HFF-Myc (cell line): ENCODE data around the gene OR1F1.
"Not testable (repeated sequence)": the region's sequence is repeated elsewhere in the genome, so short reads cannot be mapped to it uniquely, and the experiment has no call there.

Experiments used
- DNase-seq: peaks from one replicate; pipeline ENCODE4 v3.0.0-alpha.2; 2011; ENCODE audit warnings: low read depth; ENCODE audit errors: extremely low read depth
- H3K4me3 ChIP-seq: replicated peaks from 2 replicates; pipeline ENCODE4 v1.5.1; 2011; ENCODE audit warnings: low read depth, mild to moderate bottlenecking, control low read depth, low read length
- TF ChIP-seq, protein P1 (sequence below): IDR thresholded peaks from 2 replicates; pipeline ENCODE4 v1.5.1; 2012; ENCODE audit warnings: mild to moderate bottlenecking, low read depth, low read length, control low read depth; ENCODE audit errors: missing control alignments

The OR1F1 gene

DNA sequence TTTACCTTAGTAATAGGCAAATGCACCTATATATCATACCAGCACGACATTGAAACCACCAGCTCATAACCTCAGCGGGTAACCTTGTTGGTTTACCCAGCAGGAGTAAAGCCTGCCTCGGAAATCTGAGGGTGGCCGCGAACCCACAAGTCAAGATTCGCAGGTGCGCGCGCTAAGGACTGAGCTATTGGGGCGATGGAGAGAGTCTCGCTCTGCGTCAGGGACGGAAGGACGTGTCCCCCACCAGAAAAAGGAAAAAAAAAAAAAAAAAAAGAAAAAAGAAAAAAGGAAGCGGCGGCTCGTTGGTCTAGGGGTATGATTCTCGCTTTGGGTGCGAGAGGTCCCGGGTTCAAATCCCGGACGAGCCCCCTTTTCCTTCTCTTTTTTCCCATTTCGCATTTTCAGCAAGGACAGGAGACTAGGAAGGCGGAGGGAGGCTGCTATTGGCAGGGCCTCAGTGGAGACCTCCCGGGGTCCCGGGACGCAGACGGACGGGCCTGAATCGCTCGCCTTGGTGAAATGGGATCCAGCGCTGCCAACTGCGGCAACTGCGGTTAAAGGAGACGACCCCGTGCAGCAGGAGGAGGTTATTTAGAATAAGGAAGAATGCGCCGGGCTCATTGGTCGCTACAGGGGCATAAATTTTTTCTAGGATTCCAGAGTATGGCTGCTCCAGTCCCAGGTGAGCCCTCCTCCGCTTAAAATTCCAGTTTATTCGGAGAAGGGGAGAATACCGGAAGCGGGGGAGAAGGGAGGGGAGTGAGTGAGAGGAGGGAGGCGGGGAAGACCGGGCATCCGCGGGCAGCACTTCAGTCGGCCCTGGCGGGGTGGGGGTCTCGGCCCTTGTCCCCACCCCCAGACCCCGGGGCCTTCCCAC lies at the start of gene OR1F1:
Gene OR1F1 (plus strand): TSS at position 407 of the 877 bp plus-strand sequence.
- peak within 1 kb of the TSS; percentile 57 for H3K4me3 ChIP-seq
- TF ChIP-seq, protein P1, sequence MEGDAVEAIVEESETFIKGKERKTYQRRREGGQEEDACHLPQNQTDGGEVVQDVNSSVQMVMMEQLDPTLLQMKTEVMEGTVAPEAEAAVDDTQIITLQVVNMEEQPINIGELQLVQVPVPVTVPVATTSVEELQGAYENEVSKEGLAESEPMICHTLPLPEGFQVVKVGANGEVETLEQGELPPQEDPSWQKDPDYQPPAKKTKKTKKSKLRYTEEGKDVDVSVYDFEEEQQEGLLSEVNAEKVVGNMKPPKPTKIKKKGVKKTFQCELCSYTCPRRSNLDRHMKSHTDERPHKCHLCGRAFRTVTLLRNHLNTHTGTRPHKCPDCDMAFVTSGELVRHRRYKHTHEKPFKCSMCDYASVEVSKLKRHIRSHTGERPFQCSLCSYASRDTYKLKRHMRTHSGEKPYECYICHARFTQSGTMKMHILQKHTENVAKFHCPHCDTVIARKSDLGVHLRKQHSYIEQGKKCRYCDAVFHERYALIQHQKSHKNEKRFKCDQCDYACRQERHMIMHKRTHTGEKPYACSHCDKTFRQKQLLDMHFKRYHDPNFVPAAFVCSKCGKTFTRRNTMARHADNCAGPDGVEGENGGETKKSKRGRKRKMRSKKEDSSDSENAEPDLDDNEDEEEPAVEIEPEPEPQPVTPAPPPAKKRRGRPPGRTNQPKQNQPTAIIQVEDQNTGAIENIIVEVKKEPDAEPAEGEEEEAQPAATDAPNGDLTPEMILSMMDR: no peak
- peak; percentile 68 for DNase-seq

DNA sequence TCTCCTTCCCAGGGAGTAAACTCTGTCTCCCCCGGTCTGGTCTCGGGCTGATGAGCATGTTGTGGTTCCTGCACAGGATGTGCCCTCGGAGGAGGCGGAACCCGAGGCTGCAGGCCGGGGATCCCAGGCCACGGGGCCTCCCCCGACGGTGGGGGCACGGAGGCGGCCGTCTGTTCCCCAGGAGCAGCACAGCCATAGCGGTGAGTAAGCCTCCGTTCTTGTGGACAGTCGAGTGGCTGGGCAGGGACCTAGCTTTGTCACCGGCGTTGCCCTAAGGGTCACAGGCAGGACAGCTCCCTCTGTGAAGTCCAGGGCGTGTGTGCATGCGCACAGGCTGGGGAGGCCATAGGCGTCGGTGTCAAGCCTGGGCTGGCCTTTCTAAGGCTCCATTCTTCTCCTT lies 49.7 kb upstream of the OR1F1 start:
- TF ChIP-seq, protein P1: no peak
- H3K4me3 ChIP-seq: no peak overlapping the region
- DNase-seq: no peak

DNA sequence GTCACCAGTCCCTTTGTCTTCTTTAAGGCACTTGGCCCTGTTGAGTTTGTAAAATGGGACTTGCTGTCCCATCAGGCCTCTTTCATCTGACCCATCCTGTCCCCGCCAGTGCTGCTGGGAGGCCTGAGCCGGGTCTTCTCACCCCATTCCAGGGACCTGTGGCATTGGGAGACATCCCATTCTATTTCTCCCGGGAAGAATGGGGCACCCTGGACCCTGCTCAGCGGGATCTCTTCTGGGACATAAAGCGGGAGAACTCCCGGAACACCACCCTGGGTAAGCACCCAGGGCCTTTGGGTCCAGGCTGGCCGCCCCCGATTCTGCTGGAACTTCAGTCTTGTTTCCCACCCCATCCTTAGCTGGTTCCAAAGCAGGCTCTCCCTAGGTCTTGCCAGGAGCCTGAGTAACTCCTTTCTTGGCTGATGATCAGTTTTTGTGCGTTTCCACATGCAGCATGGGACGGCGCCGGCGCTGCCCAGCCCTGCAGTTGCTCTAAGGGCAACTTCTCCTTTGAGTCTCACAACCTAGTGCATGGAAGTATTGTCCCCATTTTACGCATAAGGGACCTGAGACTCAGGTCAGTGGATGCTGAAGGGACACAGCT lies 49.1 kb upstream of the OR1F1 start:
- no peak for DNase-seq
- H3K4me3 ChIP-seq: no peak overlapping the region
- TF ChIP-seq, protein P1: no peak

DNA sequence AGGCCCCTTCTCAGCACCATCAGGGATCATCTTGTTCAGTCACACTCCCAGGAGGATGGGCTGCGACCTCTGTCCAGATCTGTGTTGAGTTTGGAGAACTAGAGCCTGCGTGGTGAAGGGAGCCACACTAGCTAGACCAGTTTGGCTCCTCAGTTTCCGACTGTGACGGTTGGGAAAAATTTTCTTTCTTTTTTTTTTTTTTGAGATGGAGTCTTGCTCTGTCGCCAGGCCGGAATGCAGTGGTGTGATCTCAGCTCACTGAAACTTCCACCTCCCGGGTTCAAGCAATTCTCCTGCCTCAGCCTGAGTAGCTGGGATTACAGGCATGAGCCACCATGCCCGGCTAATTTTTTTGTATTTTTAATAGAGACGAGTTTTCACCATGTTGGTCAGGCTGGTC lies 48.4 kb upstream of the OR1F1 start:
- not testable (repeated sequence) for H3K4me3 ChIP-seq, DNase-seq

DNA sequence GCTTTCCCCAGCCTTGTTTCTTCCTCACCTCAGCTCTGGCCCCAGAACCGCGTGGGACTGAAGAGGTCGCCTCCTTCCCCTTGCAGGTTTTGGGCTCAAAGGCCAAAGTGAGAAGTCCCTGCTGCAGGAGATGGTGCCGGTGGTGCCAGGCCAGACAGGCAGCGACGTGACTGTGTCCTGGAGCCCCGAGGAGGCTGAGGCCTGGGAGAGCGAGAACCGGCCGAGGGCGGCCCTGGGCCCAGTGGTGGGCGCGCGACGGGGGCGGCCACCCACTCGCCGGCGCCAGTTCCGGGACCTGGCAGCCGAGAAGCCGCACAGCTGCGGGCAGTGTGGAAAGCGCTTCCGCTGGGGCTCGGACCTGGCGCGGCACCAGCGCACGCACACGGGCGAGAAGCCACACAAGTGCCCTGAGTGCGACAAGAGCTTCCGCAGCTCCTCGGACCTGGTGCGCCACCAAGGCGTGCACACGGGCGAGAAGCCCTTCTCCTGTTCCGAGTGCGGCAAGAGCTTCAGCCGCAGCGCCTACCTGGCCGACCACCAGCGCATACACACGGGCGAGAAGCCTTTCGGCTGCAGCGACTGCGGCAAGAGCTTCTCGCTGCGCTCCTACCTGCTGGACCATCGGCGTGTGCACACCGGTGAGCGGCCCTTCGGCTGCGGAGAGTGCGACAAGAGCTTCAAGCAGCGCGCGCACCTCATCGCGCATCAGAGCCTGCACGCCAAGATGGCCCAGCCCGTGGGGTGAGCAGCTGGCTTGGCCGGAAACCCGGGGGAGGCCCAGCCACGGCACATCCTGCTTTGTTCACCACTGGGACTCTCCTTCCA lies 47.2 kb upstream of the OR1F1 start:
- no peak for DNase-seq
- H3K4me3 ChIP-seq: no peak overlapping the region
- TF ChIP-seq, protein P1: no peak

DNA sequence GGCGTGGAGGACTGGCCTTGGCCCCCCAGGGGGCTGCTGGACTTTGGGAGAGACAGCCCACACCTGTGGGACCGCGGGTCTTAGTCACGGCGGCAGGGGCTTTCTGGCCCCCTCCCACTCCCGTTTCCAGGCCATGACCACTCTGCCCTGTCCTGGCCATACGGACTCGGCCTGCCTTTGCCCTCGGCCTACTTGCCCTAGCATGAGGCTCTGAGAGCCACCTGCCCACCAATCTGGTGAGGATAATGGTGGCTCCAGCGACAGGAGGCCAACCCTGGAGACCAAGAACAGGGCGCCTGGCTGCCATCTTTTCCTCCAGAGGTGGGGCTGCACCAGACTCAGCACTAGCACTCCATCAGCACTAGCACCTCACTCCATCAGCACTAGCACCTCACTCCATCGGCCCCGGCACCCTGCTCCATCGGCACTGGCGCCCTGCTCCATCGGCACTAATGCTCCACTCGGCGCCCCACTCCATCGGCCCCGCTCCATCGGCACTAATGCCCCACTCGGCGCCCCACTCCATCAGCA lies 46.2 kb upstream of the OR1F1 start:
- no peak overlapping the region for H3K4me3 ChIP-seq
- DNase-seq: no peak
- TF ChIP-seq, protein P1: no peak

DNA sequence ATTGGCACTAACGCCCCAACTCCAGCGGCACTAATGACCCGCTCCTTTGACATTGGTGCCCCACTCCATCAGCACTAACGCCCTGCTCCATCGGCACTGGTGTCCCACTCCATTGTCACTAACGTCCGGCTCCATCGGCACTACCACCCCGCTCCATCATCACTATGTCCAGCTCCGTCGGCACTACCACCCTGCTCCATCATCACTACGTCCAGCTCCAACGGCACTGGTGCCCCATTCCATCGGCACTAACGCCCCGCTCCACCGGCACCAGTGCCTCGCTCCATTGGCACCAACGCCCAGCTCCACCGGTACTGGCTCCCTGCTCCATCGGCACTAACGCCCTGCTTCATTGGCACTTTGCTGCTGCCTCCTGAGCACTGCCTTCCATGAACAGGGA lies 45.7 kb upstream of the OR1F1 start:
- no peak for DNase-seq
- H3K4me3 ChIP-seq: no peak overlapping the region
- TF ChIP-seq, protein P1: no peak
